Glomerular visceral epithelial cell (primary cell): ENCODE measurements around the gene GMIP.
A peak's percentile ranks its signal among the peaks of the same experiment; 100 is the strongest.

Source experiments
- DNase-seq: peaks from one replicate; pipeline ENCODE4 v3.0.0-alpha.2; 2016; ENCODE audit errors: extremely low spot score

GMIP gene

GRCh38 chr19:19636573-19637185 is 6.8 kb downstream of the GMIP start:
- DNase-seq, result no peak

- no peak for DNase-seq
Measured at GRCh38 chr19:19635313-19635702, 8.1 kb downstream of the GMIP start.

GRCh38 chr19:19634516-19635312 is 8.7 kb downstream of the GMIP start:
- DNase-seq, result no peak

GRCh38 chr19:19633711-19634515 is 9.5 kb downstream of the GMIP start:
- no peak for DNase-seq

GRCh38 chr19:19632661-19633060 is 10.8 kb downstream of the GMIP start:
- DNase-seq, result no peak

GRCh38 chr19:19631346-19631745 is 12.1 kb downstream of the GMIP start:
- no peak for DNase-seq

- DNase-seq, result no peak
Measured at GRCh38 chr19:19630426-19630825, 13.0 kb downstream of the GMIP start.

GRCh38 chr19:19630062-19630414 is 13.4 kb downstream of the GMIP start:
- no peak for DNase-seq

GRCh38 chr19:19628501-19629134 is 14.8 kb downstream of the GMIP start:
- no peak for DNase-seq

- peak; percentile 15 for DNase-seq
Measured at GRCh38 chr19:19627621-19628500, 15.6 kb downstream of the GMIP start, which contains the start of gene LPAR2. Gene LPAR2 (minus strand): TSS chr19:19628220. CDS start chr19:19627275, 945 bp downstream.

GRCh38 chr19:19626516-19627472 is 16.7 kb downstream of the GMIP start:
- no peak for DNase-seq

GRCh38 chr19:19624032-19624570 is 19.4 kb downstream of the GMIP start:
- DNase-seq, result no peak

- DNase-seq, result no peak
Measured at GRCh38 chr19:19623383-19623782, 20.1 kb downstream of the GMIP start.

- DNase-seq, result no peak
Measured at GRCh38 chr19:19619849-19620210, 23.6 kb downstream of the GMIP start.

GRCh38 chr19:19619181-19619848 is 24.1 kb downstream of the GMIP start:
- no peak for DNase-seq

- DNase-seq, result peak; percentile 91
Measured at GRCh38 chr19:19618219-19619051, 25.0 kb downstream of the GMIP start, which contains the start of gene PBX4. Gene PBX4 (minus strand): TSS chr19:19618687. CDS start chr19:19618629, 58 bp downstream.

GRCh38 chr19:19615086-19615485 is 28.4 kb downstream of the GMIP start:
- peak; percentile 64 for DNase-seq

- no peak for DNase-seq
Measured at GRCh38 chr19:19613506-19613905, 30.0 kb downstream of the GMIP start.
